Measurements from ENCODE around the gene TMEM204. TPM values are rescaled to one million over a fixed set of nuclear protein-coding genes. Genes with fewer than 3 reads are reported as not detected.
A peak's percentile ranks its signal among the peaks of the same experiment; 100 is the strongest.

TMEM204 gene
- polyA plus RNA-seq, 1 donor from 2014 or later = not detected

- peak overlapping the region; percentile 45 for H2AFZ ChIP-seq (ENCODE audit: low read depth, low read length)
- peak overlapping the region; percentile 55 for H3K4me2 ChIP-seq (ENCODE audit: low read length)
- peak overlapping the region; percentile 85 for H3K9ac ChIP-seq (ENCODE audit: low read length)
- no peaks in the 10 kb centered on the region for H3F3A ChIP-seq (ENCODE audit: insufficient read depth, low read length, poor library complexity, severe bottlenecking)
- no peaks in the 10 kb centered on the region for H3K36me3 ChIP-seq (ENCODE audit: insufficient read depth, low read length)
- H3K9me2 ChIP-seq (ENCODE audit: insufficient read depth, low read length) = no peaks in the 10 kb centered on the region
- H4K20me1 ChIP-seq (ENCODE audit: insufficient read depth) = no peaks in the 10 kb centered on the region
- H3K27me3 ChIP-seq (ENCODE audit: insufficient read depth, low read depth, low read length) = no peaks in the 10 kb centered on the region
- H3K4me3 ChIP-seq (ENCODE audit: low read length) = peak overlapping the region; percentile 92
- TF ChIP-seq MXI1 (conservative IDR thresholded peaks at IDR 0.05; ENCODE audit: poor library complexity, severe bottlenecking) = peak; percentile 30
- no peak for TF ChIP-seq EP300 (conservative IDR thresholded peaks at IDR 0.05; ENCODE audit: poor library complexity, severe bottlenecking)
- no peaks in the 10 kb centered on the region for H3K9me3 ChIP-seq (ENCODE audit: low read length)
- peak overlapping the region; percentile 61 for H3K27ac ChIP-seq (ENCODE audit: low read length)
- H3K79me2 ChIP-seq (replicated peaks; ENCODE audit: insufficient read depth, low read length) = no peaks in the 10 kb centered on the region
Measured at GRCh38 chr16:1493746-1494094, 39.7 kb upstream of the TMEM204 start.

- no peaks in the 10 kb centered on the region for H3K9me2 ChIP-seq (ENCODE audit: insufficient read depth, low read length)
- TF ChIP-seq, protein P1, sequence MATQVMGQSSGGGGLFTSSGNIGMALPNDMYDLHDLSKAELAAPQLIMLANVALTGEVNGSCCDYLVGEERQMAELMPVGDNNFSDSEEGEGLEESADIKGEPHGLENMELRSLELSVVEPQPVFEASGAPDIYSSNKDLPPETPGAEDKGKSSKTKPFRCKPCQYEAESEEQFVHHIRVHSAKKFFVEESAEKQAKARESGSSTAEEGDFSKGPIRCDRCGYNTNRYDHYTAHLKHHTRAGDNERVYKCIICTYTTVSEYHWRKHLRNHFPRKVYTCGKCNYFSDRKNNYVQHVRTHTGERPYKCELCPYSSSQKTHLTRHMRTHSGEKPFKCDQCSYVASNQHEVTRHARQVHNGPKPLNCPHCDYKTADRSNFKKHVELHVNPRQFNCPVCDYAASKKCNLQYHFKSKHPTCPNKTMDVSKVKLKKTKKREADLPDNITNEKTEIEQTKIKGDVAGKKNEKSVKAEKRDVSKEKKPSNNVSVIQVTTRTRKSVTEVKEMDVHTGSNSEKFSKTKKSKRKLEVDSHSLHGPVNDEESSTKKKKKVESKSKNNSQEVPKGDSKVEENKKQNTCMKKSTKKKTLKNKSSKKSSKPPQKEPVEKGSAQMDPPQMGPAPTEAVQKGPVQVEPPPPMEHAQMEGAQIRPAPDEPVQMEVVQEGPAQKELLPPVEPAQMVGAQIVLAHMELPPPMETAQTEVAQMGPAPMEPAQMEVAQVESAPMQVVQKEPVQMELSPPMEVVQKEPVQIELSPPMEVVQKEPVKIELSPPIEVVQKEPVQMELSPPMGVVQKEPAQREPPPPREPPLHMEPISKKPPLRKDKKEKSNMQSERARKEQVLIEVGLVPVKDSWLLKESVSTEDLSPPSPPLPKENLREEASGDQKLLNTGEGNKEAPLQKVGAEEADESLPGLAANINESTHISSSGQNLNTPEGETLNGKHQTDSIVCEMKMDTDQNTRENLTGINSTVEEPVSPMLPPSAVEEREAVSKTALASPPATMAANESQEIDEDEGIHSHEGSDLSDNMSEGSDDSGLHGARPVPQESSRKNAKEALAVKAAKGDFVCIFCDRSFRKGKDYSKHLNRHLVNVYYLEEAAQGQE (IDR thresholded peaks at IDR 0.05; ENCODE audit: borderline replicate concordance) = no peak
- no peak for TF ChIP-seq RAD21 (conservative IDR thresholded peaks at IDR 0.05)
- no peak for TF ChIP-seq POLR2AphosphoS5 (IDR thresholded peaks at IDR 0.05)
- no peak for TF ChIP-seq EZH2 (IDR thresholded peaks at IDR 0.05; ENCODE audit: borderline replicate concordance, insufficient read depth, low read length, poor library complexity, severe bottlenecking)
- TF ChIP-seq MXI1 (conservative IDR thresholded peaks at IDR 0.05; ENCODE audit: poor library complexity, severe bottlenecking) = no peak
- TF ChIP-seq TAF1 (IDR thresholded peaks at IDR 0.05; ENCODE audit: low read depth) = no peak
- TF ChIP-seq SMC3 (conservative IDR thresholded peaks at IDR 0.05; ENCODE audit: poor library complexity) = no peak
- TF ChIP-seq EP300 (conservative IDR thresholded peaks at IDR 0.05; ENCODE audit: poor library complexity, severe bottlenecking) = no peak
- TF ChIP-seq CTCF (IDR thresholded peaks at IDR 0.05; ENCODE audit: poor library complexity, severe bottlenecking) = no peak
- H3K27ac ChIP-seq (ENCODE audit: low read length) = no peak overlapping the region
- H2AFZ ChIP-seq (ENCODE audit: low read depth, low read length) = no peak overlapping the region
- no peaks in the 10 kb centered on the region for H3K27me3 ChIP-seq (ENCODE audit: insufficient read depth, low read depth, low read length)
- peak overlapping the region; percentile 92 for H3K4me3 ChIP-seq (ENCODE audit: low read length)
- no peaks in the 10 kb centered on the region for H3K36me3 ChIP-seq (ENCODE audit: insufficient read depth, low read length)
- H3K9me3 ChIP-seq (ENCODE audit: low read length) = no peaks in the 10 kb centered on the region
- no peaks in the 10 kb centered on the region for H3F3A ChIP-seq (ENCODE audit: insufficient read depth, low read length, poor library complexity, severe bottlenecking)
- H4K20me1 ChIP-seq (ENCODE audit: insufficient read depth) = no peaks in the 10 kb centered on the region
- H3K9ac ChIP-seq (ENCODE audit: low read length) = peak overlapping the region; percentile 85
- H3K4me2 ChIP-seq (ENCODE audit: low read length) = peak overlapping the region; percentile 55
- no peaks in the 10 kb centered on the region for H3K79me2 ChIP-seq (replicated peaks; ENCODE audit: insufficient read depth, low read length)
Measured at GRCh38 chr16:1494129-1494640, 39.3 kb upstream of the TMEM204 start.

Data from neural cell (in vitro differentiated cells).